Activated CD4-positive, CD25-positive, alpha-beta regulatory T cell (primary cell): ENCODE measurements around the gene KCNJ10.

Experiments
- DNase-seq, 4 experiments: peaks; one replicate each; lab custom pipeline; 2025; lab: John Stamatoyannopoulos, UW

The KCNJ10 gene

GRCh38 chr1:160083968-160084770, 14.2 kb upstream of the KCNJ10 start:
- DNase-seq = peak; percentile 44 to 56 (median 52)

DNA sequence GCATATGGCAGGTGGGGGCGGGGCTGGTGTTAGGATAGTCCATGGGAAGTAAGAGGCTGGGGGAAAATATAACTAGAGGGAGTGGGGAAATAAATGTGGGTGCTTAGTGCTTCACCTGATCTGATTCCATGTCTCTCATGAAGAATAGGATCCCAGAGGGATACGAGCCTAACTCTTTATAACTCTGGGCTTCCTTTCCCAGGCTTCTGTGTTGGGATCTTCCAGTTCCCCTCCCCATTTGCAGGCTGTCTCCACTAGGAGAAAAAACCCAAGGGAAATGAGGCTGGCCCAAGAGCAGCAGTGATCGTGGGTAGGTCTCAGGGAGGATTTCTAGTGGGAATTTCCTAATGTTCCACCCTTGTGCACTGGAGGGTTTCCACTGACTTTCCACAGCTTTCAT, 13.0 kb upstream of the KCNJ10 start:
- no peak for DNase-seq

DNA sequence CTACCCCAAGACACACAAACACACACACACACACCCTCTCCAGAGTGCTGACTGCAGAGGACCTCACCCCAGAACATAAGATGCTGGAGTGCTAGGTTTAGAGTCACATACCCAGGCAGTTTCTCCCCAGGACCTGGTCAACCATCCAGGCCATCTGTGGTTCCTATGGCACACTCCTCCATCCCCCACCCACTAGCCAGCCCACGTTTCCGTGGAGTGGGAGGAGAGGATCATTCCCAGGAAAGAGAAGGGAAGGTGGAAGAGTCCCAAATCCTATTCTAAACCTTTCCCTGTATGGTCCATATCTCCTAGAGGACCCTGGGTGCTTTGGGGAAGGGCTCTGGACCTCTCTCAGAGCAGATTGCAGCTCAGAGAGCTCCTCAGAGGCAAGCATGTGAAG, 12.5 kb upstream of the KCNJ10 start:
- no peak for DNase-seq

DNA sequence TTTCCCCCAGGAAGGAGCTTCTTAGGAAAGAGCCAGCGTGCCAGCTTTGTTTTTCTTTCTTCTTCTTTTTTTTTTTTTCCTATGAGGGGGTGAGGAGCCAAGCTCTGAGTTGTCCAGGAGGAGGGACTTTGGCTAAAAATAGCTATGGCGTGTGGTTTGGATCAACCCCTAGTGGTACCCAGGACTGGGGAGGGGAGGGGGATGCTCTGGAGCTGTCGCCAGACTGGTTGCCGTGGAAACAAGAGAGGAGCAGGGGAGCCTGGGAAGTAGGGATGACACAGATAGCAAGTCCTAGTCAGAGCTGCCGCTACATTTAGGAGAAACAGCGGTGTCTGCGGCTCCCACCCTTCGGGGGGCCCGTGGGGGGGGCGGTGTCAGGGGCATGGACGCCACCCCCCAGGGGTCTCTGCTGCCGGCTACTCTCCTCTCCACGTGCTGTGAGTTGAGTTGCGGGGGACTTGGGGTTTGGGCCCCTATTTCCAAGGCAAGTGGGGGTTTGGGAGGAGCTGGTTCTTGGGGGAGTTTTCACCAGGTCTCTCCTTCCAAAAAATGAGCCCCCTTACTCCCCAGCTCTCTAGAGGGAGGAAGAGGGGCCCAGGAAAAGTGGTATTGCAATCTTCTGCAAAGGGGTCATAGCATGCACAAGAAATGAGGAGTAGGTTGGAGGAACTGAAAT, 11.4 kb upstream of the KCNJ10 start, which contains the start of gene KCNJ9:
Gene KCNJ9, plus strand, starts transcription at position 278 of the 676 bp plus-strand sequence. CDS start 2,493 bp downstream, outside the sequence.
- no peak for DNase-seq

GRCh38 chr1:160080381-160081100, 10.6 kb upstream of the KCNJ10 start:
- DNase-seq = no peak

- DNase-seq = no peak
These were observed 9.5 kb upstream of the KCNJ10 start for GRCh38 chr1:160079448-160079847.

GRCh38 chr1:160078512-160079195, 8.7 kb upstream of the KCNJ10 start:
- peak in 2 of 4 experiments; percentile 23 to 33 for DNase-seq

DNA sequence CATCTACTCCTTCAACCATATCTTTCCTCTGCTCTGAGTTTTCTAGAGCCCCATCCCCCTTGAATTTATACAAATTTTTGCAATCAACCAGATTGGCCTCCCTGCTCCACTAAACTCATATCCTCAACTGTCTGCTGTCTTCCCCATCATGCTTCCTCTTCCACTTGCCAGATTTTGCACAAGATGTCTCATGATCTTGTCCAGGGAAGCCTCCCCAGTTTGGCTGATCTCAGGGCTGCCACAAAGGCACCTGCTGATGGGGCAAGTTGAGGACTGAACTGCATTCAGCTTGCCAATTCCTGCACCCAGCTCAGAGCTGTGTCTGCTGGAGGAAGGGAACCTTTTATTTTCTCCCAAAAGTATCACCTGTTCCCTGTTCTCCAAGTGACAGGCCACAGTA, 7.5 kb upstream of the KCNJ10 start:
- DNase-seq = no peak

DNA sequence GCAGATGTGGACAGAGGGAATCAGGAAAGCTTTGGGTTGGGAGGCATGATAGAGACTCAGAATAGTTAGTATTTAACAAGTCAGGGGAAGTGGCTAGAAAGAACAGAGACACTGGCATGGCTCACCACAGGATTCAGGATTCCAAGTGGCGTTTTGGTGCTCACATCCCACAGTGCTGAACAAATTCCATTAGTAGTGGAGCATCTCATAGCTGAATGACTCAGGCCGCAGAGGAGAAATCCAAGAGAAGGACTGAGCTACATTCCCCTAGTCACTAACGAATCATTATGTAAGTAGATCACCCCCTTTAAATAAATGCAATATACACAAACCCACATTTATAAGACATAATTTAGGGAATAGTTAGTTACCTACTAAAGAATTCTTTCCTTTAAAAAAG, 6.3 kb upstream of the KCNJ10 start:
- no peak for DNase-seq

- DNase-seq = no peak
These were observed 5.9 kb upstream of the KCNJ10 start for GRCh38 chr1:160075836-160076235.

- DNase-seq = no peak
These were observed 4.9 kb upstream of the KCNJ10 start for GRCh38 chr1:160074865-160075264.

DNA sequence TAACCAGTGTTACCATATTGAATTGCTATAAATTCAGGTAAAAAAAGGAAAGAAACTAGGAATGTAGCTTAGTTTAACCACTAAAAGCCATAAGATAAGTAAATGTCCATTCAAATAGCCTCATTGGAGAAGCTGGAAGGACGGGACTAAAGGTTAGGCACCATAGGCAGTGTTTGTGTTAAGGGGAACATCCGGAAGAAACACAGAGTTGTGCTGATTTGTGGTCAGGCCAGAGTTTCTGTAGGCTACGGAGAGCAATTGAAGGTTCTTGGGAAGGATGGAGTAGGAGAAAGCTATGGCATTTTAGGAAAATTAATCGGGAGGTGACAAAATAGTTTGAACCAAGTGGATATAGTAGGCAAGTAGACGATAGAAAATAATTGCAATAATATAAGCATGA, 1.3 kb upstream of the KCNJ10 start:
- DNase-seq = no peak

- DNase-seq = peak; percentile 9 to 38 (median 28)
These were observed 543 bp upstream of the KCNJ10 start for GRCh38 chr1:160070243-160071163.

DNA sequence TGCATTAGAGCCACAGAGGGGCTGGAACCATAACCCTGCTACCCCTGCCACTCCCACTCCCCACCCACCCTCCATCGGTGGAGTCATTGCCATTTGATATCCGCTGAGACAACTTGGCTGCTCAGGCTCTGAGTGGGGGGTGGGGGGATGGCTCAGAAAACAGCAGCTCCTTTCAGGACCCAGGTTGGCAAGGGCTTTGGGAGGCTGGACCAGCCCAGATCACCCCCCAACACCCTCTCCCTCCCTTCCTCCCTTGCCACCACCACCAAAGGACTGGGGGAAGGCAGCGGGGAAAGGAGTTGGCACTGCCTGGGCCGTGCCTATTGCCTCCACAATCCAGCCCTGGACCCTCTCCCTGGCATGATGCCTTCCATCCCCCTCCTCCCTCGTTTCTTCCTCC, 1.7 kb downstream of the KCNJ10 start:
- no peak for DNase-seq

GRCh38 chr1:160066829-160067745, 2.9 kb downstream of the KCNJ10 start:
- no peak for DNase-seq

DNA sequence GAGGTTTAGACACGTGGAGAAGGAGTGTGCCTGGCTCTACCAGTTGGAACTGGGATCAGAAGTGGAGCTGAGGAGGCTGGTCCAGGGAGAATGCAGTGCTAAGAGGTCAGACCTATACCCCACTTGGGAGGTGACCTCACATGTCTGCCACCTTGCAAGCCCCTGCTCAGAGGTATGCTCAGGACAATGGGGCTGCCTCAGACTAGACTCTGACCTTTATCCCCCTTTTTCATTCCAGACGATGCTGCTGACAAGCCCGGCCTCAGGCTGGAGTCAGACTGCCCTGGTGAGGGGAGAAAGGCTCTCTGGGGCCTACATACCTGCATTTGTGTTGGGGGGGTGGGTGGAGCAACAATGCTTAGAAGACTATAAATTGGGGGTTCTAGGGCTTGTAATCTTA, 5.2 kb downstream of the KCNJ10 start:
- no peak for DNase-seq

DNA sequence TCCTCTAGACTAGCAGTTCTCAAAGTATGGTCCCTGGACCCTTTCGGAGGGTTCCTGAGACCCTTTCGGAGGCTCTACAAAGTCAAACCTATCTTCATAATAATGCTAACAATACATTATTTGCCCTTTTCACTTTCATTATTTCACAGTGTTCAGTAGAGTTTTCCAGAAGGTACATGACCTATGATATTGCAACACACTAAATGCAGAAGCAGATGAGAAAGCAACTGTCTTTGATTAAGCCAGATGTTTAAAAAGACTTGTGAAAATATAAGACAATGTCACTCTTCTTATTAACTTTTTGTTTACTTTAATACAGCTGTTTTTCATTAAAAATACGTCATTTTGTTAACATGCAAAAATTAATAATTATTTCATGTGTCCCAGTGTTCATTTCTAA, 5.8 kb downstream of the KCNJ10 start:
- DNase-seq = no peak

DNA sequence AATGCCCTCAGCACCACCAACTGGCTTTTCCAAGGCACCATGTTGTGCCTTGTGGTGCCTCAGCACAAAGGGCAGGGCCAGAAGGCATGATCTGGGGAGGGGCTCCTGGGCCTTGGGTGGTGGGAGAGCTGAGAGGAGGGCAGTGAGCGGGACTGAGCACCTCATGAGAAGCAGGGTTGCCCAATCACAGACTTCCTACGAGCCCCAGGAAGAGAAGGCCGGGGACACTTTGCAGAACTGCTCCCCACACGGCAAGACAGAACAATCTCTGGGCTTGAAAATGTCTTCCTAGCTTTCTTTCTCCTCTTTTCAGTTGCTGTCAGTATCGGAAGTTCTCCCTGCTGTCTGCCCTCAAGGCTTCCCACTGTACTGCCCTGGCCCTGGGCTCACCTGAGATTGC, 6.8 kb downstream of the KCNJ10 start:
- no peak for DNase-seq

DNA sequence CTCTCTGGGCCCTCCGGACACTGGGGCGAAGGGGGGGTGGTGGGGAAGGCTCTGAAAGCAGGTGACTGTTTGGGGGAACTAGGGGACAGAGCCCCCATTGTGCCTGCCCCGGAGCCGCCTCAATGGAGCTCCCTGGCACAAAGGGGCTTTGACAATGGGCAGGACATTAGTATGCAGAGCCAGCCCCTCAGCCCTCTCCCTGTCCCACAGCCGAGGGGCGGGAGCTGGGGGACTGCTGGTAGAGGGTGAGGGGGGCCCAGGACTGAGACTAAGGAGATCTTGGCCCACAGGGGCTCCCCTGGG, 7.8 kb downstream of the KCNJ10 start:
- DNase-seq = no peak
